Measurements from ENCODE around the gene MYO10. TPM values are rescaled to one million over a fixed set of nuclear protein-coding genes. Genes with fewer than 3 reads are reported as not detected.

MYO10 gene
- total and polyA plus RNA-seq, 2 donors (not counting 3 experiments of a cell fraction or from before 2014, with no cell fraction given), result 36.0 to 148 TPM

DNA sequence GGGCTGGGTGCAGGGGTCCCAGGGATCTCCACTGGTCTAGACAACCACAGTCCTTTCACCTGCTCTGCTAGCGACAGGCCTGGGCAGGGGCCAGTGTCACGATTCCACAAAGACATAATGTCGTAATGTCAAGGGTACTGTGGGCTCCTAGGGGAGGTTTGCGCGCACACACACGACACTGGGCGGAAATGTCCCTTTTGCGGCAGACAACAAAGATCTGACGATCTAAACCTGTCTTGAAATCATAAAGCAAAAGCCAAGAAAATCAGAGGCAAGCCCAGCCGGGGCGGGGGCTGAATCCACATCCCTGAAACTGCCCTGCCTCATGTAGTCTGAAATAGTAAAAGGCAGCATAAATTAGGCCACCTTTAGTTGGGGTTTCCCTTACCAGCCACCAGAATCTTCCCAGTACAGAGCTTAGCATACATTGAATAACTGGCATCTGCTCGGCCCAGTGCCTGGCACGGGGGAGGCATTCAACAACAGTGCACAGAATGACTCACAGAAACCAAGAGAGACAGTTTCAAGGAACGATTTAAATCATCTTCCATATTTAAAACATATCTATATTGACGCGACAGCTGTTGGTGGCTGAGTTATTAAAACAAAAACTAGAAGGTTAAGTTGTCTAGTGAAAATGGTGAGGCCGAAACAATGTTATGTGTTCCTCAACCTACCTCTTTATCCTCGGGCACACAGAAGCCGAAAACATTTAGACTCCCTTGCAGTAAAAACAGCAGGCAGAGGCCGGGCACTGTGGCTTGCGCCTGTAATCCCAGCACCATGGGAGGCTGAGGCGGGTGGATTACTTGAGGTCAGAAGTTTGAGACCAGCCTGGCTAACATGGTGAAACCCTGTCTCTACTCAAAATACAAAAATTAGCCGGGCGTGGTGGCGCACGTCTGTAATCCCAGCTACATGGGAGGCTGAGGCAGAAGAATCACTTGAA is 151.0 kb downstream of the MYO10 start:
- no peak overlapping the region for H3K4me3 ChIP-seq (replicated peaks in 1 of 3; ENCODE audit: insufficient read depth in 1 of 3, low read depth in 1 of 3, low read length in 3 of 3)
- no peak overlapping the region for H3K9ac ChIP-seq (replicated peaks; ENCODE audit: extremely low read depth, insufficient read depth, low read length)
- BruUV-seq (replicated peaks), result no TSS peak
- dilution Hi-C loops (cut with MboI; ENCODE audit: extremely low pct_ligation_motif_present, low sequenced_read_pairs), result loop anchor here (25.0 kb wide), 1 partner anchor 402 kb away; no protein-coding TSS in a partner anchor
- peaks cover 19 to 20% of the 10 kb centered on the region in 2 experiments for H3K36me3 ChIP-seq (ENCODE audit: control insufficient read depth in 2 of 2, extremely low read depth in 1 of 2, insufficient read depth in 2 of 2, low read length in 2 of 2)
- intact Hi-C loops (cut with micrococcal nuclease), result no loop called here
- no peaks in the 10 kb centered on the region for H3K9me1 ChIP-seq (replicated peaks; ENCODE audit: control insufficient read depth, extremely low read depth, insufficient read depth, low read length)
- H3K4me2 ChIP-seq (ENCODE audit: insufficient read depth, low read length), result no peak overlapping the region
- CTCF ChIA-PET, result interaction anchor here (1.7 to 5.4 kb wide), 2 partner anchors 94 to 405 kb away, joined by 4 to 52 read pairs; no protein-coding TSS in a partner anchor
- POLR2A ChIA-PET, result no interaction called here
- H3K27me3 ChIP-seq (ENCODE audit: control insufficient read depth in 2 of 2, insufficient read depth in 2 of 2, low read length in 2 of 2), result no peaks in the 10 kb centered on the region
- no peak overlapping the region for H3K27ac ChIP-seq (ENCODE audit: insufficient read depth, low read depth, low read length)
- TF ChIP-seq EZH2 (IDR thresholded peaks at IDR 0.05; ENCODE audit: borderline replicate concordance, low read depth, low read length, severe bottlenecking), result no peak
- no peak for TF ChIP-seq POLR2A (IDR thresholded peaks at IDR 0.05; ENCODE audit: low read depth, low read length)
- TF ChIP-seq POLR2AphosphoS5 (IDR thresholded peaks at IDR 0.05; ENCODE audit: insufficient read depth, low read depth, low read length), result no peak
- no peak for TF ChIP-seq CTCF (IDR thresholded peaks at IDR 0.05; ENCODE audit: extremely low read depth in 1 of 2, insufficient read depth in 1 of 2, low read depth in 1 of 2, low read length in 2 of 2)
- TF ChIP-seq FOS (IDR thresholded peaks at IDR 0.05; ENCODE audit: borderline replicate concordance, insufficient read depth, low read length), result no peak
- TF ChIP-seq MYC (IDR thresholded peaks at IDR 0.05; ENCODE audit: low read depth, low read length), result no peak
- TF ChIP-seq JUN (IDR thresholded peaks at IDR 0.05; ENCODE audit: borderline replicate concordance, insufficient read depth, insufficient read length, low read depth), result no peak
- TF ChIP-seq GATA2 (IDR thresholded peaks at IDR 0.05; ENCODE audit: insufficient read depth, insufficient read length, low read depth, low read length), result no peak
- TF ChIP-seq, protein P1, sequence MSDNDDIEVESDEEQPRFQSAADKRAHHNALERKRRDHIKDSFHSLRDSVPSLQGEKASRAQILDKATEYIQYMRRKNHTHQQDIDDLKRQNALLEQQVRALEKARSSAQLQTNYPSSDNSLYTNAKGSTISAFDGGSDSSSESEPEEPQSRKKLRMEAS (IDR thresholded peaks at IDR 0.05; ENCODE audit: insufficient read depth, insufficient read length), result no peak
- FAIRE-seq, result no peak
- H3K79me2 ChIP-seq (ENCODE audit: control insufficient read depth, insufficient read depth, low read length), result peaks cover 79% of the 10 kb centered on the region
- no peak for DNase-seq (ENCODE audit: low read depth, low spot score)
- H2AFZ ChIP-seq (ENCODE audit: low read depth, low read length), result no peak overlapping the region
- H4K20me1 ChIP-seq (replicated peaks; ENCODE audit: control insufficient read depth, extremely low read depth, insufficient read depth, low read length), result peaks cover 3% of the 10 kb centered on the region
- H3K9me3 ChIP-seq (replicated peaks; ENCODE audit: control insufficient read depth, insufficient read depth, low read length), result no peaks in the 10 kb centered on the region
- H3K4me1 ChIP-seq (ENCODE audit: control insufficient read depth, extremely low read depth, insufficient read depth, low read length), result no peaks in the 10 kb centered on the region
